ENCODE measurements around the gene FAM124A.

DNA sequence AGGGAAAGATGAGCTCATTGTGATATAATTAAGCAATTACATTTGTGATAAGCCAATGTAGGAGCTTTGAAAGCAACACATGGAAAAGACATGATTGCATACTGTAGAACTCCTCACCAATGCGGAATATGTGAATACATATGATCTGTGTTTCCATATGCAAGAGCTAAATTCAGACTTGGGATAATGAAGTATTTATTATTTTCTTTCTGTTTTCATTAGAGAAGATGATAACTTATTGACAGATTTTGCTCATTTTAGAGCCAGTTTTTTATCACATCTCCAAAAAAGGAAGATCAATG, 14.2 kb downstream of the FAM124A start:
- TF ChIP-seq, protein P1, sequence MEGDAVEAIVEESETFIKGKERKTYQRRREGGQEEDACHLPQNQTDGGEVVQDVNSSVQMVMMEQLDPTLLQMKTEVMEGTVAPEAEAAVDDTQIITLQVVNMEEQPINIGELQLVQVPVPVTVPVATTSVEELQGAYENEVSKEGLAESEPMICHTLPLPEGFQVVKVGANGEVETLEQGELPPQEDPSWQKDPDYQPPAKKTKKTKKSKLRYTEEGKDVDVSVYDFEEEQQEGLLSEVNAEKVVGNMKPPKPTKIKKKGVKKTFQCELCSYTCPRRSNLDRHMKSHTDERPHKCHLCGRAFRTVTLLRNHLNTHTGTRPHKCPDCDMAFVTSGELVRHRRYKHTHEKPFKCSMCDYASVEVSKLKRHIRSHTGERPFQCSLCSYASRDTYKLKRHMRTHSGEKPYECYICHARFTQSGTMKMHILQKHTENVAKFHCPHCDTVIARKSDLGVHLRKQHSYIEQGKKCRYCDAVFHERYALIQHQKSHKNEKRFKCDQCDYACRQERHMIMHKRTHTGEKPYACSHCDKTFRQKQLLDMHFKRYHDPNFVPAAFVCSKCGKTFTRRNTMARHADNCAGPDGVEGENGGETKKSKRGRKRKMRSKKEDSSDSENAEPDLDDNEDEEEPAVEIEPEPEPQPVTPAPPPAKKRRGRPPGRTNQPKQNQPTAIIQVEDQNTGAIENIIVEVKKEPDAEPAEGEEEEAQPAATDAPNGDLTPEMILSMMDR (IDR thresholded peaks at IDR 0.05; ENCODE audit: low read depth, low read length), result no peak
- TF ChIP-seq EZH2phosphoT487 (IDR thresholded peaks at IDR 0.05; ENCODE audit: low read depth), result no peak

Measured in OCI-LY3 (cell line).